NB4 (cell line): ENCODE data around the gene SCYGR3.

ENCODE experiments used
- CTCF ChIP-seq: IDR thresholded peaks from one replicate; pipeline ENCODE4 v1.5.1; 2012; ENCODE audit warnings: low read depth, low read length
- POLR2A ChIP-seq: IDR thresholded peaks from 2 replicates; pipeline ENCODE4 v1.6.1; 2011; ENCODE audit warnings: mild to moderate bottlenecking; ENCODE audit not compliant: insufficient read length; ENCODE audit errors: extremely low read depth

- TF ChIP-seq POLR2A (no peak), CTCF (no peak)
Observed at GRCh38 chr2:227653419-227653818, 38.8 kb upstream of the SCYGR3 start.
